ENCODE measurements around the gene PPP5C.
"Not testable (repeated sequence)": the region's sequence is repeated elsewhere in the genome, so short reads cannot be mapped to it uniquely, and the experiment has no call there.

Gene PPP5C

GRCh38 chr19:46309056-46309455 lies 37.8 kb upstream of the PPP5C start:
- ATAC-seq (ENCODE audit: insufficient read depth, low read depth): no peak

DNA sequence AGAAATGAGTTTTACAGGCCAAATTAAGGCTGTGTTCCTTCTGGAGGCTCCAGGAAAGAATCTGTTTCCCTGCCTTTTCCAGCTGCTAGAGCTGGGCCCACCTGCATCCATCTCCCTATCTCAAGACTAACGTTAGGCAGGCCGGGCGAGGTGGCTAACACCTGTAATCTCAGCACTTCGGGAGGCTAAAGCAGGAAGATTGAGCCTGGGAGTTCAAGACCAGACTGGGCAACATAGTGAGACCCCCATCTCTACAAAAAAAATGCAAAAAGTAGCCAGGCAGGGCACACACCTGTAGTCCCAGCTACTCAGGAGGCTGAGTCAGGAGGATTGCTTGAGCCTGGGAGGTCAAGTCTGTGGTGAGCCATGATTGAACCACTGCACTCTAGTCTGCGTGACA lies 35.4 kb upstream of the PPP5C start:
- Histone ChIP-seq H4K20me1 (ENCODE audit: insufficient read depth, low read length) (no peaks in the 10 kb centered on the region), H3K36me3 (ENCODE audit: insufficient read depth, low read length) (no peaks in the 10 kb centered on the region), H3K79me2 (ENCODE audit: insufficient read depth, low read length) (no peaks in the 10 kb centered on the region), H2AFZ (ENCODE audit: low read depth, low read length) (no peak overlapping the region), H3K9me3 (ENCODE audit: insufficient read depth, low read length, severe bottlenecking) (no peaks in the 10 kb centered on the region), H3K4me3 (ENCODE audit: low read depth in 1 of 2, low read length in 2 of 2) (no peak overlapping the region), H3K27ac (ENCODE audit: low read length) (no peak overlapping the region), H3K4me2 (ENCODE audit: insufficient read depth, low read length) (no peak overlapping the region), H3K27me3 (ENCODE audit: insufficient read depth, low read length, poor library complexity) (no peaks in the 10 kb centered on the region), H3K9ac (ENCODE audit: low read depth, low read length) (no peak overlapping the region), H3K4me1 (ENCODE audit: insufficient read depth, low read length) (no peaks in the 10 kb centered on the region)
- TF ChIP-seq CTCF (IDR thresholded peaks at IDR 0.05; ENCODE audit: borderline replicate concordance, extremely low read depth, low read length, poor library complexity, severe bottlenecking) (no peak), EZH2 (IDR thresholded peaks at IDR 0.05; ENCODE audit: borderline replicate concordance, low read depth, low read length, severe bottlenecking) (no peak)
- no peak for DNase-seq
- ATAC-seq (ENCODE audit: insufficient read depth, low read depth): no peak

More at GRCh38 chr19:46309056-46309455, 37.8 kb upstream of the PPP5C start:
- Histone ChIP-seq H3K9ac (ENCODE audit: low read depth, low read length) (no peak overlapping the region), H3K4me2 (ENCODE audit: insufficient read depth, low read length) (no peak overlapping the region), H4K20me1 (ENCODE audit: insufficient read depth, low read length) (no peaks in the 10 kb centered on the region), H3K27ac (ENCODE audit: low read length) (no peak overlapping the region), H3K9me3 (ENCODE audit: insufficient read depth, low read length, severe bottlenecking) (no peaks in the 10 kb centered on the region), H3K79me2 (ENCODE audit: insufficient read depth, low read length) (no peaks in the 10 kb centered on the region), H3K27me3 (ENCODE audit: insufficient read depth, low read length, poor library complexity) (no peaks in the 10 kb centered on the region), H3K4me1 (ENCODE audit: insufficient read depth, low read length) (no peaks in the 10 kb centered on the region), H3K36me3 (ENCODE audit: insufficient read depth, low read length) (no peaks in the 10 kb centered on the region), H2AFZ (ENCODE audit: low read depth, low read length) (no peak overlapping the region), H3K4me3 (ENCODE audit: low read depth in 1 of 2, low read length in 2 of 2) (no peak overlapping the region)
- TF ChIP-seq CTCF (IDR thresholded peaks at IDR 0.05; ENCODE audit: borderline replicate concordance, extremely low read depth, low read length, poor library complexity, severe bottlenecking) (no peak), EZH2 (IDR thresholded peaks at IDR 0.05; ENCODE audit: borderline replicate concordance, low read depth, low read length, severe bottlenecking) (no peak)
- no peak for DNase-seq

DNA sequence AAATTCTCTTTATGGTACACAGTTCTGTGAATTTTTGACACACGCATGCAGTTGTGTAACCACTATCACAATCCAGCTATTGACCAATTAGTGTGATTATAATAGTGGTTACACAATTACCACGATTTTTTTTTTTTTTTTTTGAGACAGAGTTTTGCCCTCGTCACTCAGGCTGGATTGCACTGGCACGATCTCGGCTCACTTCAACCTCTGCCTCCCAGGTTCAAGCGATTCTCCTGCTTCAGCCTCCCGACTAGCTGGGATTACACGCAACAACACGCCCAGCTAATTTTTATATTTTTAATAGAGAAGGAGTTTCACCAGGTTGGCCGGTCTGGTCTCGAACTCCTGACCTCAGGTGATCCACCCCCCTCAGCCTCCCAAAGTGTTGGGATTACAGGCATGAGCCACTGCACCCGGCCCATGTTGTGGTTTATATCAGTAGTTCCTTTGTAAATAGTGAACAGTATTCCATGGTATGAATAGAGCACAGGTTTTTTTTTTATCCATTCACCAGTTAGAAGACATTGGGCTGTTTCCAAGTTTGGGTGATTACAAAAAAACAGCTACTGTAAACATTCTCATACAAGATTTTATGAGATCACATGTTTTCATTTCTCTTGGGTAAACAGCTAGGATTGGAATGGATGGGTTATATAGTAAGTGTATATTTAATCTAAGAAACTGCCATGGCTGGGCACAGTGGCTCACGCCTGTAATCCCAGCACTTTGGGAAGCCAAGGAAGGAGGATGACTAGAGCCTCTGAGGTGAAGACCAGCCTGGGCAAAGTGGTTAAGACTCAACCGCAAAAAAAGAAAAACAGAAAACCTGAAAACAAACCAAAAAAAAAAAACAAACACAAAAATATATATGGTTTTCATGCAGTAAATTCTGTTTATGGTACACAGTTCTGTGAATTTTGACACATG lies 33.1 kb upstream of the PPP5C start:
- not testable (repeated sequence) for H3K27ac ChIP-seq (ENCODE audit: low read length); H3K4me1 ChIP-seq (ENCODE audit: insufficient read depth, low read length); ATAC-seq (ENCODE audit: insufficient read depth, low read depth)

GRCh38 chr19:46317339-46317738 lies 29.5 kb upstream of the PPP5C start:
- Histone ChIP-seq H3K79me2 (ENCODE audit: insufficient read depth, low read length) (no peaks in the 10 kb centered on the region), H4K20me1 (ENCODE audit: insufficient read depth, low read length) (no peaks in the 10 kb centered on the region), H2AFZ (ENCODE audit: low read depth, low read length) (peak overlapping the region; percentile 19; the same call in 1 of the 2 replicates), H3K27me3 (ENCODE audit: insufficient read depth, low read length, poor library complexity) (no peaks in the 10 kb centered on the region), H3K27ac (ENCODE audit: low read length) (no peak overlapping the region), H3K4me2 (ENCODE audit: insufficient read depth, low read length) (no peak overlapping the region), H3K9ac (ENCODE audit: low read depth, low read length) (no peak overlapping the region), H3K9me3 (ENCODE audit: insufficient read depth, low read length, severe bottlenecking) (no peaks in the 10 kb centered on the region), H3K4me1 (ENCODE audit: insufficient read depth, low read length) (no peaks in the 10 kb centered on the region), H3K36me3 (ENCODE audit: insufficient read depth, low read length) (no peaks in the 10 kb centered on the region), H3K4me3 (ENCODE audit: low read depth in 1 of 2, low read length in 2 of 2) (no peak overlapping the region)
- DNase-seq: no peak
- TF ChIP-seq CTCF (IDR thresholded peaks at IDR 0.05; ENCODE audit: borderline replicate concordance, extremely low read depth, low read length, poor library complexity, severe bottlenecking): no peak
- TF ChIP-seq EZH2 (IDR thresholded peaks at IDR 0.05; ENCODE audit: borderline replicate concordance, low read depth, low read length, severe bottlenecking): no peak
- no peak for ATAC-seq (ENCODE audit: insufficient read depth, low read depth)

More for the DNA sequence above, 33.1 kb upstream of the PPP5C start:
- not testable (repeated sequence) for H4K20me1 ChIP-seq (ENCODE audit: insufficient read depth, low read length); H3K9me3 ChIP-seq (ENCODE audit: insufficient read depth, low read length, severe bottlenecking); H3K4me3 ChIP-seq (ENCODE audit: low read depth in 1 of 2, low read length in 2 of 2); DNase-seq; H3K36me3 ChIP-seq (ENCODE audit: insufficient read depth, low read length); H3K79me2 ChIP-seq (ENCODE audit: insufficient read depth, low read length); H3K4me2 ChIP-seq (ENCODE audit: insufficient read depth, low read length); H3K9ac ChIP-seq (ENCODE audit: low read depth, low read length); H2AFZ ChIP-seq (ENCODE audit: low read depth, low read length); H3K27me3 ChIP-seq (ENCODE audit: insufficient read depth, low read length, poor library complexity)
